H9 (cell line): ENCODE data around the gene LGALS9. TPM values are rescaled to one million over a fixed set of nuclear protein-coding genes. Genes with fewer than 3 reads are reported as not detected.

Experiments
- DNase-seq: peaks from one replicate; pipeline ENCODE4 v3.0.0-alpha.2; 2017
- H2AFZ ChIP-seq: one replicate; pipeline ENCODE4 v1.6.1; 2013; ENCODE audit warnings: mild to moderate bottlenecking, low read length, control low read depth, moderate library complexity
- H2AK5ac ChIP-seq: 2 replicates; pipeline ENCODE4 v1.6.1; 2013; ENCODE audit warnings: low read length, control low read depth, mixed read lengths; ENCODE audit not compliant: insufficient read length
- H2BK120ac ChIP-seq: one replicate; pipeline ENCODE4 v1.6.1; 2013; ENCODE audit warnings: low read depth, mild to moderate bottlenecking, low read length, control low read depth, inconsistent platforms; ENCODE audit not compliant: poor library complexity, severe bottlenecking
- H2BK12ac ChIP-seq: 2 replicates; pipeline ENCODE4 v1.6.1; 2013; ENCODE audit warnings: low read length, control low read depth, mixed read lengths, low read depth; ENCODE audit not compliant: insufficient read length
- H2BK15ac ChIP-seq: 2 replicates; pipeline ENCODE4 v1.6.1; 2013; ENCODE audit warnings: low read depth, low read length, control low read depth
- H2BK20ac ChIP-seq: one replicate; pipeline ENCODE4 v1.6.1; 2013; ENCODE audit warnings: low read depth, mild to moderate bottlenecking, low read length, control low read depth, inconsistent platforms; ENCODE audit not compliant: poor library complexity, severe bottlenecking
- H2BK5ac ChIP-seq: 2 replicates; pipeline ENCODE4 v1.6.1; 2013; ENCODE audit warnings: low read length, control low read depth, mixed read lengths; ENCODE audit not compliant: insufficient read length
- H3K14ac ChIP-seq: 2 replicates; pipeline ENCODE4 v1.6.1; 2013; ENCODE audit warnings: low read length, control low read depth; ENCODE audit not compliant: insufficient read depth
- H3K18ac ChIP-seq: 2 replicates; pipeline ENCODE4 v1.6.1; 2013; ENCODE audit warnings: low read depth, mild to moderate bottlenecking, mixed read lengths, low read length, control low read depth; ENCODE audit not compliant: insufficient read length
- H3K23ac ChIP-seq: 2 replicates; pipeline ENCODE4 v1.6.1; 2013; ENCODE audit warnings: low read length, control low read depth, mixed read lengths, low read depth; ENCODE audit not compliant: insufficient read length
- H3K23me2 ChIP-seq: 2 replicates; pipeline ENCODE4 v1.6.1; 2013; ENCODE audit warnings: low read depth, mild to moderate bottlenecking, mixed read lengths, low read length, control low read depth; ENCODE audit not compliant: insufficient read length, poor library complexity, severe bottlenecking
- H3K27ac ChIP-seq: 2 replicates; pipeline ENCODE4 v1.5.1; 2013; ENCODE audit warnings: low read length, control low read depth, mixed read lengths, low read depth; ENCODE audit not compliant: insufficient read length
- H3K27me3 ChIP-seq: 2 replicates; pipeline ENCODE4 v1.6.1; 2013; ENCODE audit warnings: low read length, control low read depth, inconsistent platforms; ENCODE audit not compliant: insufficient read depth
- H3K4ac ChIP-seq: 2 replicates; pipeline ENCODE4 v1.6.1; 2013; ENCODE audit warnings: low read depth, mild to moderate bottlenecking, control low read depth, inconsistent platforms, low read length, moderate library complexity
- H3K4me1 ChIP-seq: 2 replicates; pipeline ENCODE4 v1.6.1; 2013; ENCODE audit warnings: low read length, control low read depth, inconsistent platforms; ENCODE audit not compliant: insufficient read depth
- H3K4me2 ChIP-seq: 2 replicates; pipeline ENCODE4 v1.6.1; 2013; ENCODE audit warnings: low read length, control low read depth, mixed read lengths; ENCODE audit not compliant: insufficient read length, insufficient read depth
- H3K56ac ChIP-seq: 2 replicates; pipeline ENCODE4 v1.6.1; 2013; ENCODE audit warnings: low read depth, mild to moderate bottlenecking, mixed read lengths, low read length, control low read depth; ENCODE audit not compliant: insufficient read length
- H3K79me1 ChIP-seq: 2 replicates; pipeline ENCODE4 v1.6.1; 2013; ENCODE audit warnings: low read depth, mild to moderate bottlenecking, moderate library complexity, low read length, control low read depth, inconsistent platforms; ENCODE audit not compliant: insufficient read depth, poor library complexity, severe bottlenecking
- H3K79me2 ChIP-seq: 2 replicates; pipeline ENCODE4 v1.6.1; 2013; ENCODE audit warnings: low read length, control low read depth, inconsistent platforms; ENCODE audit not compliant: insufficient read depth
- H3K9ac ChIP-seq: 2 replicates; pipeline ENCODE4 v1.6.1; 2013; ENCODE audit warnings: low read length, control low read depth, mixed read lengths; ENCODE audit not compliant: insufficient read length; ENCODE audit errors: extremely low read depth
- H3K9me3 ChIP-seq: one replicate; pipeline ENCODE4 v1.6.1; 2013; ENCODE audit warnings: low read depth, low read length, inconsistent platforms; ENCODE audit not compliant: control insufficient read depth
- H3T11ph ChIP-seq: one replicate; pipeline ENCODE4 v1.6.1; 2013; ENCODE audit warnings: mild to moderate bottlenecking, low read length, control low read depth, inconsistent platforms
- H4K20me1 ChIP-seq: one replicate; pipeline ENCODE4 v1.6.1; 2013; ENCODE audit not compliant: control insufficient read depth, insufficient read length, insufficient read depth
- H4K5ac ChIP-seq: 2 replicates; pipeline ENCODE4 v1.6.1; 2013; ENCODE audit warnings: low read depth, mild to moderate bottlenecking, mixed read lengths, low read length, control low read depth; ENCODE audit not compliant: insufficient read length
- H4K8ac ChIP-seq: replicated peaks from 2 replicates; pipeline ENCODE4 v1.6.1; 2013; ENCODE audit warnings: low read length, control low read depth, mixed read lengths, low read depth; ENCODE audit not compliant: insufficient read length
- H4K91ac ChIP-seq: 2 replicates; pipeline ENCODE4 v1.6.1; 2013; ENCODE audit warnings: low read depth, mild to moderate bottlenecking, moderate library complexity, mixed read lengths, low read length, control low read depth; ENCODE audit not compliant: insufficient read length
- H3K27ac Mint-ChIP-seq, 3 experiments: 2 replicates in 2 of 3; 3 replicates in 1 of 3; pipeline ENCODE4 v1.8.0; 2020 to 2021; ENCODE audit warnings: mixed read lengths in 3 of 3, mild to moderate bottlenecking in 1 of 3, moderate library complexity in 1 of 3
- H3K27me3 Mint-ChIP-seq: 2 replicates; pipeline ENCODE4 v1.8.0; 2021; ENCODE audit warnings: low read depth, mild to moderate bottlenecking, moderate library complexity, mixed read lengths
- H3K36me3 Mint-ChIP-seq, 3 experiments: 2 replicates in 2 of 3; 3 replicates in 1 of 3; pipeline ENCODE4 v1.8.0; 2020 to 2021; ENCODE audit warnings: low read depth in 3 of 3, mixed read lengths in 3 of 3; ENCODE audit not compliant: insufficient read depth in 1 of 3
- H3K4me1 Mint-ChIP-seq, 2 experiments: 2 replicates each; pipeline ENCODE4 v1.8.0; 2020; ENCODE audit warnings: mixed read lengths in 2 of 2
- H3K4me3 Mint-ChIP-seq, 2 experiments: 2 replicates in 1 of 2; 3 replicates in 1 of 2; pipeline ENCODE4 v1.8.0; 2020 to 2021; ENCODE audit warnings: mild to moderate bottlenecking in 2 of 2, mixed read lengths in 2 of 2, moderate library complexity in 1 of 2
- H3K9me3 Mint-ChIP-seq, 2 experiments: 2 replicates in 1 of 2; 3 replicates in 1 of 2; pipeline ENCODE4 v1.8.0; 2020; ENCODE audit warnings: mild to moderate bottlenecking in 2 of 2, mixed read lengths in 2 of 2, moderate library complexity in 1 of 2
- WGBS: extraction: QIAGEN DNeasy Blood & Tissue Kit; methylation state at CpG from one replicate; pipeline ENCODE4 v1.1.7; 2013; ENCODE audit warnings: missing lambda C conversion rate, low lambda C conversion rate, mixed read lengths; ENCODE audit not compliant: insufficient read length; ENCODE audit errors: extremely low coverage; 5-methylcytosine and 5-hydroxymethylcytosine counted together
- total RNA-seq: library from RNA; stranded (reverse); gene quantifications from 2 replicates; pipeline ENCODE4 v1.2.1, GENCODE V29; 2021
- TF ChIP-seq, protein P1 (sequence below): fragments of 200-600 bp; sonication (generic); conservative IDR thresholded peaks from 3 replicates; pipeline ENCODE4 v1.8.0; 2021; ENCODE audit warnings: antibody characterized with exemption, mild to moderate bottlenecking

Gene LGALS9
- total RNA-seq, 1 experiment from 2014 or later = 2.5 TPM

DNA sequence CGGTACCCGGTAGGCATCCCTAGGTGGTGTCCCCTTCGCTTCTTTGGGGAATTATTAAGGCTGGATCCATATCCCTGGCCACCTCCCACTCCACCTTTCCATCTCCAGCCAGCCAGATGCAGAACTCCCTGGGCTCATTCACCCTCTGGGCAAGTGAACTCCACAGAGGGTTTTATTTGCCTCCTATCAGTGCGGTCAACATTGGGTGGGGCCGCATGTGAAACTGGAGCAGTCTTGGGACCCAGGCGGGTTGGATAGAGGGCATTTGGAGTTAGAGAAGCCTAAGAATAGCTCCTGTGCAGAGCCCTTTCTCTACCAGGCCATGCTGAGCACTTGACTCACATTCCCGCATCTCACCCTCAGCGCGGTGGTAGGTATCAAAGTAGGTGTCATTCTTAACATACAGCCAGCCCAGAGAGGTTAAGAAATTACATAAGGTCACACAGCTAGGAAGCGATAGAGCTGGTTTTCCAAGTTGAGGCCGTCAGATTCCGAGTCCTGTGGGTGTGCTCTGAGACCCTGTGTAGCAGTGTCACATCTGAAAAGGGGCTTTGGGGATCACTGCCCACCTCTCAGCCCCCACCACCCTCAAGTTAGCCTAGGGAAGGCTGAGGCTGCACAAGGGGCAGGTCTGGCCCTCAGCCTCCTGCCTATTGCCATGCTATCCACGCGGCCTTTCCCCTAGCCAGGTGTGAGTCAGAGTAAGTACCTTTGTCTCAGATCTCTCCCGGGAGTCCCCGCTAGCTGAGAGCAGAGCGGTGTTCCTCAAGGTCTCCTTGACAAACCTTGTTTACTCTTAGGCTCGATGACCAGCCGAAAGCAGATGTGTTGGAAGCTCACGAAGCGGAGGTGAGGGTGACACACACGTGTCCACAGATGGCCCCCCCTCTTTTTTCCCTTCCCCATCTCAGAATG is 26.9 kb upstream of the LGALS9 start:
- Histone ChIP-seq H4K5ac (no peak overlapping the region), H3K9ac (no peak overlapping the region), H3K23ac (no peak overlapping the region), H3K9me3 (no peaks in the 10 kb centered on the region), H3K4ac (no peak overlapping the region), H3K23me2 (no peaks in the 10 kb centered on the region), H2AK5ac (no peak overlapping the region), H4K8ac (no peak overlapping the region), H3K14ac (no peak overlapping the region), H2BK12ac (no peak overlapping the region), H3T11ph (no peak overlapping the region), H3K79me1 (no peaks in the 10 kb centered on the region), H2BK120ac (no peak overlapping the region), H2BK5ac (no peak overlapping the region), H4K20me1 (no peaks in the 10 kb centered on the region), H3K56ac (no peak overlapping the region), H3K4me2 (no peak overlapping the region), H3K27ac (no peak overlapping the region), H3K18ac (no peak overlapping the region), H2BK20ac (no peak overlapping the region), H2BK15ac (no peak overlapping the region), H2AFZ (no peak overlapping the region), H4K91ac (no peak overlapping the region), H3K79me2 (no peaks in the 10 kb centered on the region), H3K4me1 (no peaks in the 10 kb centered on the region), H3K27me3 (no peaks in the 10 kb centered on the region)
- no peaks in the 10 kb centered on the region for H3K9me3 Mint-ChIP-seq
- no peak for DNase-seq
- TF ChIP-seq, protein P1, sequence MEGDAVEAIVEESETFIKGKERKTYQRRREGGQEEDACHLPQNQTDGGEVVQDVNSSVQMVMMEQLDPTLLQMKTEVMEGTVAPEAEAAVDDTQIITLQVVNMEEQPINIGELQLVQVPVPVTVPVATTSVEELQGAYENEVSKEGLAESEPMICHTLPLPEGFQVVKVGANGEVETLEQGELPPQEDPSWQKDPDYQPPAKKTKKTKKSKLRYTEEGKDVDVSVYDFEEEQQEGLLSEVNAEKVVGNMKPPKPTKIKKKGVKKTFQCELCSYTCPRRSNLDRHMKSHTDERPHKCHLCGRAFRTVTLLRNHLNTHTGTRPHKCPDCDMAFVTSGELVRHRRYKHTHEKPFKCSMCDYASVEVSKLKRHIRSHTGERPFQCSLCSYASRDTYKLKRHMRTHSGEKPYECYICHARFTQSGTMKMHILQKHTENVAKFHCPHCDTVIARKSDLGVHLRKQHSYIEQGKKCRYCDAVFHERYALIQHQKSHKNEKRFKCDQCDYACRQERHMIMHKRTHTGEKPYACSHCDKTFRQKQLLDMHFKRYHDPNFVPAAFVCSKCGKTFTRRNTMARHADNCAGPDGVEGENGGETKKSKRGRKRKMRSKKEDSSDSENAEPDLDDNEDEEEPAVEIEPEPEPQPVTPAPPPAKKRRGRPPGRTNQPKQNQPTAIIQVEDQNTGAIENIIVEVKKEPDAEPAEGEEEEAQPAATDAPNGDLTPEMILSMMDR = no peak
- H3K4me1 Mint-ChIP-seq = peaks cover 4 to 6% of the 10 kb centered on the region in 2 experiments
- 0 out of 7 replicates have a peak overlapping the region, but pooled peaks of 1 of the 3 experiments have one; percentile 22 for H3K27ac Mint-ChIP-seq
- no CpG with 5 or more reads among the region's 22 CpGs for WGBS
- H3K36me3 Mint-ChIP-seq = peaks cover 9 to 41% (median 24%) of the 10 kb centered on the region in 3 experiments
- H3K27me3 Mint-ChIP-seq = no peaks in the 10 kb centered on the region
- no peak overlapping the region; a peak in 1 of 5 replicates for H3K4me3 Mint-ChIP-seq
